Keratinocyte (primary cell): ENCODE measurements around the gene UGGT2. TPM values are rescaled to one million over a fixed set of nuclear protein-coding genes. Genes with fewer than 3 reads are reported as not detected.

ENCODE experiments used
- DNase-seq: peaks from one replicate; pipeline ENCODE4 v3.0.0-alpha.2; 2011; ENCODE audit warnings: low read depth, missing footprints, low spot score
- FAIRE-seq: peaks from 2 replicates; lab custom pipeline; 2011; peaks lifted over from hg19 to GRCh38; lab: Jason Lieb, UNC
- H2AFZ ChIP-seq: 2 replicates; pipeline ENCODE4 v1.6.0; 2012; ENCODE audit warnings: low read length, control low read depth, inconsistent platforms; ENCODE audit not compliant: control insufficient read depth
- H3K27ac ChIP-seq: 2 replicates; pipeline ENCODE4 v1.5.1; 2011; ENCODE audit warnings: low read length; ENCODE audit not compliant: control insufficient read depth, insufficient read depth
- H3K27me3 ChIP-seq: 3 replicates; pipeline ENCODE4 v1.6.0; 2011; ENCODE audit warnings: low read length; ENCODE audit not compliant: control insufficient read depth, insufficient read depth; ENCODE audit errors: extremely low read depth
- H3K36me3 ChIP-seq, 2 experiments: 2 replicates in 1 of 2; 3 replicates in 1 of 2; pipeline ENCODE4 v1.5.1; 2011; ENCODE audit warnings: low read length in 2 of 2, mild to moderate bottlenecking in 1 of 2; ENCODE audit not compliant: control insufficient read depth in 2 of 2, insufficient read depth in 2 of 2; ENCODE audit errors: extremely low read depth in 1 of 2
- H3K4me1 ChIP-seq: 3 replicates; pipeline ENCODE4 v1.5.1; 2011; ENCODE audit warnings: low read length; ENCODE audit not compliant: control insufficient read depth, insufficient read depth; ENCODE audit errors: extremely low read depth
- H3K4me2 ChIP-seq: 3 replicates; pipeline ENCODE4 v1.6.0; 2011; ENCODE audit warnings: low read depth, low read length; ENCODE audit not compliant: control insufficient read depth, insufficient read depth; ENCODE audit errors: extremely low read depth
- H3K4me3 ChIP-seq, 3 experiments: fragments of 200-600 bp in 1 of 3; sonication (generic) in 1 of 3; 2 replicates in 2 of 3; 3 replicates in 1 of 3; pipeline ENCODE4 v1.5.1; 2011 to 2016; ENCODE audit warnings: low read length in 3 of 3, mild to moderate bottlenecking in 3 of 3, control low read depth in 2 of 3, inconsistent platforms in 1 of 3, low read depth in 1 of 3, mixed read lengths in 1 of 3, mixed run types in 1 of 3, moderate library complexity in 1 of 3; ENCODE audit not compliant: control insufficient read depth in 2 of 3, insufficient read depth in 2 of 3; ENCODE audit errors: extremely low read depth in 1 of 3
- H3K79me2 ChIP-seq: 2 replicates; pipeline ENCODE4 v1.6.0; 2012; ENCODE audit warnings: low read length; ENCODE audit not compliant: control insufficient read depth, insufficient read depth
- H3K9ac ChIP-seq: 3 replicates; pipeline ENCODE4 v1.6.0; 2011; ENCODE audit warnings: low read length; ENCODE audit not compliant: control insufficient read depth, insufficient read depth; ENCODE audit errors: extremely low read depth
- H3K9me1 ChIP-seq: 3 replicates; pipeline ENCODE4 v1.6.0; 2011; ENCODE audit warnings: low read length; ENCODE audit not compliant: control insufficient read depth, insufficient read depth; ENCODE audit errors: extremely low read depth
- H3K9me3 ChIP-seq: 2 replicates; pipeline ENCODE4 v1.5.1; 2012; ENCODE audit warnings: low read depth, low read length; ENCODE audit not compliant: control insufficient read depth
- H4K20me1 ChIP-seq: 3 replicates; pipeline ENCODE4 v1.6.0; 2011; ENCODE audit warnings: low read length; ENCODE audit not compliant: control insufficient read depth, insufficient read depth; ENCODE audit errors: extremely low read depth
- EZH2 ChIP-seq: IDR thresholded peaks from one replicate; pipeline ENCODE4 v1.6.1; 2012; ENCODE audit warnings: inconsistent platforms, mild to moderate bottlenecking, low read length, moderate library complexity
- dilution Hi-C: fragments of 300-500 bp; cut with MboI; formaldehyde crosslinking; loops from one replicate; pipeline ENCODE4 v1.7.0; 2020; ENCODE audit warnings: low sequenced_read_pairs; ENCODE audit not compliant: extremely low pct_ligation_motif_present
- polyA plus RNA-seq, 5 experiments: library from polyadenylated mRNA; depleted of rRNA in 3 of 5; stranded (reverse) in 3 of 5; stranded (forward) in 1 of 5; unstranded in 1 of 5; fragments of >200 nt; gene quantifications; 1 replicate in 1 of 5; 2 replicates in 3 of 5; 3 replicates in 1 of 5; pipeline versions ENCODE4 v1.2.1 to v1.2.3, GENCODE V29; 2011 to 2012; ENCODE audit warnings: missing spikeins in 2 of 5, low read depth in 1 of 5, low replicate concordance in 1 of 5
- TF ChIP-seq, protein P1 (sequence below), 3 experiments: IDR thresholded peaks in 1 of 3; conservative IDR thresholded peaks in 1 of 3; optimal IDR thresholded peaks in 1 of 3; 2 replicates in 2 of 3; 3 replicates in 1 of 3; pipeline versions ENCODE3 to v1.5.1; 2011; ENCODE audit warnings: low read length in 3 of 3, mild to moderate bottlenecking in 3 of 3, moderate library complexity in 2 of 3, control low read depth in 1 of 3, inconsistent platforms in 1 of 3; ENCODE audit not compliant: insufficient read depth in 2 of 3; ENCODE audit errors: extremely low read depth in 1 of 3

Gene UGGT2
- polyA plus RNA-seq, 1 donor (not counting 4 experiments of a cell fraction or from before 2014, with no cell fraction given): 12.5 TPM

DNA sequence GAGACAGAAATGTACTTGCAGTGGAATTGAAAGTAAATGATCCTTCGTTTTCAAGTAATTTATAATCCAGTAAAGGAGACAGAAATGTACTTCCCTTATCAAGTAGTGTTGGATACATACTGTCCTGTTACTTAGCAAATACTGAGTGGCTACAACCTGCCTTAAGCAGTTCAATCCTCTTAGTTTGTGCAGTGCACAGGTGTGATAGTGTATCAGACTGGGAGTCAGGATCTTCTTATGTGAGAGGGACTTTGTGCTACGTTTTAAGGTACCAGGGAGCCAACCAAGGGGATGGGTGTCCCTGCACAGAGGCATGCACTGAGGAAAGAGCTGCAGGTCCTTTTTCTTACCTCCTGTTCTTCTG, 265.1 kb downstream of the UGGT2 start:
- H3K79me2 ChIP-seq: peaks cover 3% of the 10 kb centered on the region
- no peaks in the 10 kb centered on the region for H3K9me3 ChIP-seq
- FAIRE-seq (no peak), DNase-seq (no peak)
- H4K20me1 ChIP-seq: peaks cover 3% of the 10 kb centered on the region
- no peak overlapping the region for H3K27ac ChIP-seq
- H3K27me3 ChIP-seq: no peaks in the 10 kb centered on the region
- dilution Hi-C loops: no loop called here
- H3K4me3 ChIP-seq: no peak overlapping the region
- no peak overlapping the region for H3K4me2 ChIP-seq
- H3K36me3 ChIP-seq: peaks cover 9 to 19% of the 10 kb centered on the region in 2 experiments
- peaks cover 19% of the 10 kb centered on the region for H3K4me1 ChIP-seq
- H3K9me1 ChIP-seq: no peaks in the 10 kb centered on the region
- H2AFZ ChIP-seq: no peak overlapping the region
- TF ChIP-seq, protein P1, sequence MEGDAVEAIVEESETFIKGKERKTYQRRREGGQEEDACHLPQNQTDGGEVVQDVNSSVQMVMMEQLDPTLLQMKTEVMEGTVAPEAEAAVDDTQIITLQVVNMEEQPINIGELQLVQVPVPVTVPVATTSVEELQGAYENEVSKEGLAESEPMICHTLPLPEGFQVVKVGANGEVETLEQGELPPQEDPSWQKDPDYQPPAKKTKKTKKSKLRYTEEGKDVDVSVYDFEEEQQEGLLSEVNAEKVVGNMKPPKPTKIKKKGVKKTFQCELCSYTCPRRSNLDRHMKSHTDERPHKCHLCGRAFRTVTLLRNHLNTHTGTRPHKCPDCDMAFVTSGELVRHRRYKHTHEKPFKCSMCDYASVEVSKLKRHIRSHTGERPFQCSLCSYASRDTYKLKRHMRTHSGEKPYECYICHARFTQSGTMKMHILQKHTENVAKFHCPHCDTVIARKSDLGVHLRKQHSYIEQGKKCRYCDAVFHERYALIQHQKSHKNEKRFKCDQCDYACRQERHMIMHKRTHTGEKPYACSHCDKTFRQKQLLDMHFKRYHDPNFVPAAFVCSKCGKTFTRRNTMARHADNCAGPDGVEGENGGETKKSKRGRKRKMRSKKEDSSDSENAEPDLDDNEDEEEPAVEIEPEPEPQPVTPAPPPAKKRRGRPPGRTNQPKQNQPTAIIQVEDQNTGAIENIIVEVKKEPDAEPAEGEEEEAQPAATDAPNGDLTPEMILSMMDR (optimal IDR thresholded peaks at IDR 0.05 in 1 of 3, IDR thresholded peaks at IDR 0.05 in 1 of 3, conservative IDR thresholded peaks at IDR 0.05 in 1 of 3; ENCODE audit: extremely low read depth in 1 of 3, insufficient read depth in 2 of 3, low read length in 3 of 3): no peak
- TF ChIP-seq EZH2: no peak
- no peak overlapping the region for H3K9ac ChIP-seq

DNA sequence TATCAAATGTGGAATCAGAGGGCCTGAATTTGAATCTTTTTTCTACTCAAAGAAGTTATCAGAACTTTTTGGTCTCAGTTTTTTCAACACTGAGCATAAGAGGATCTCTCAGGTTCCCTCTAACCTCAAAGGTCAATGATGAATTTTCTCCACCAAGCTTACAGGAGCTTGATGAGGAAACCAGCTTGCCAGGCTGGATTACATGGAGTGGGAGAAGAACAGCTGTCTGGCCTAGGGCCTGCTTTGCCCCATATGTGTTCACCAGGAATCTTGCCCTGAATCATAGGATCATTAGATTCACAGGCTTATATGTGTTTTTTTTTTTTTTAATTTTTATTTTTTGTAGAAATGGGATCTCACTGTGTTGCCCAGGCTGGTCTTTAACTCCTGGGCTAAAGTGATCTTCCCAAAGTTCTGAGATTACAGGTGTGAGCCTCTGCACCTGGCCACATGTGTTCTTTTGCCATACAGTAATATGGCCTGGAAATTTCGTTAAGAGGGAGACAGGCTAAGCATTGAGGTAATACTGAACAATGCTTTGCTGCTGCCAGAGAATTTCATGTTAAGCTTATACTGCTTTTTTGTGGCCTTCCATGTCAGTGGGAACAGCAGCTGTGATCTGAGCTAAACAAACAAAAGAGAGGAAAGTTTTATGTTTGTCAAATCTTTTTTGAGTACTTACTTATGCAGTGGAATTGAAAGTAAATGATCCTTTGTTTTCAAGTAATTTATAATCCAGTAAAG, 265.7 kb downstream of the UGGT2 start:
- H3K27me3 ChIP-seq: no peaks in the 10 kb centered on the region
- no peaks in the 10 kb centered on the region for H3K9me1 ChIP-seq
- H3K9ac ChIP-seq: no peak overlapping the region
- peaks cover 3% of the 10 kb centered on the region for H3K79me2 ChIP-seq
- no peak for DNase-seq
- TF ChIP-seq EZH2: no peak
- TF ChIP-seq, protein P1 (optimal IDR thresholded peaks at IDR 0.05 in 1 of 3, IDR thresholded peaks at IDR 0.05 in 1 of 3, conservative IDR thresholded peaks at IDR 0.05 in 1 of 3; ENCODE audit: extremely low read depth in 1 of 3, insufficient read depth in 2 of 3, low read length in 3 of 3): no peak
- H4K20me1 ChIP-seq: peaks cover 3% of the 10 kb centered on the region
- no peaks in the 10 kb centered on the region for H3K9me3 ChIP-seq
- dilution Hi-C loops: no loop called here
- no peak overlapping the region for H3K4me2 ChIP-seq
- FAIRE-seq: no peak
- H3K4me3 ChIP-seq: no peak overlapping the region
- no peak overlapping the region for H3K27ac ChIP-seq
- no peak overlapping the region for H2AFZ ChIP-seq
- H3K4me1 ChIP-seq: peaks cover 18% of the 10 kb centered on the region
- peaks cover 9 to 19% of the 10 kb centered on the region in 2 experiments for H3K36me3 ChIP-seq
